HEK293 (cell line): ENCODE results near the gene C4orf50.

Experiments
- CTCF ChIP-seq: fragments of 450-650 bp; formaldehyde crosslinking; IDR thresholded peaks from 2 replicates; pipeline ENCODE4 v1.5.1; 2016; ENCODE audit warnings: missing biosample characterization, missing genetic modification characterization
- HOXA7 ChIP-seq: sonication (generic); formaldehyde crosslinking; IDR thresholded peaks from 2 replicates; pipeline ENCODE4 v1.8.1; 2022; ENCODE audit warnings: missing genetic modification reagents, borderline replicate concordance
- YY1 ChIP-seq: fragments of 450-650 bp; formaldehyde crosslinking; IDR thresholded peaks from 2 replicates; pipeline ENCODE4 v1.5.1; 2018; ENCODE audit warnings: missing biosample characterization, missing genetic modification characterization
- ZBTB49 ChIP-seq: fragments of 450-650 bp; formaldehyde crosslinking; IDR thresholded peaks from 2 replicates; pipeline ENCODE4 v1.5.1; 2016; ENCODE audit warnings: missing biosample characterization, missing genetic modification characterization, low read depth
- ZNF112 ChIP-seq: fragments of 450-650 bp; formaldehyde crosslinking; IDR thresholded peaks from 2 replicates; pipeline ENCODE4 v1.5.0; 2017; ENCODE audit warnings: missing biosample characterization, missing genetic modification characterization
- ZNF138 ChIP-seq: fragments of 450-650 bp; formaldehyde crosslinking; IDR thresholded peaks from 2 replicates; pipeline ENCODE4 v1.5.1; 2016; ENCODE audit warnings: missing biosample characterization, missing genetic modification characterization, borderline replicate concordance
- ZNF324 ChIP-seq: fragments of 450-650 bp; formaldehyde crosslinking; IDR thresholded peaks from 2 replicates; pipeline ENCODE4 v1.5.1; 2016; ENCODE audit warnings: missing biosample characterization, missing genetic modification characterization

- no peak for TF ChIP-seq CTCF (tag by site-specific recombination)
- no peak for TF ChIP-seq ZBTB49 (tag by site-specific recombination)
- TF ChIP-seq YY1 (tag by site-specific recombination) = no peak
- no peak for TF ChIP-seq ZNF324 (tag by site-specific recombination)
- no peak for TF ChIP-seq ZNF112 (tag by site-specific recombination)
- TF ChIP-seq ZNF138 (tag by site-specific recombination) = no peak
- no peak for TF ChIP-seq HOXA7
Observed at GRCh38 chr4:5924461-5925125, 93.6 kb downstream of the C4orf50 start.
